22Rv1 (cell line): ENCODE measurements around the gene APC.

Source experiments
- ZFX ChIP-seq: fragments of 450-650 bp; IDR thresholded peaks from 2 replicates; pipeline ENCODE4 v1.6.1; 2017; ENCODE audit warnings: antibody characterized with exemption, borderline replicate concordance
- TF ChIP-seq, protein P1 (sequence below): fragments of 450-650 bp; IDR thresholded peaks from 2 replicates; pipeline ENCODE4 v1.5.1; 2017; ENCODE audit warnings: mild to moderate bottlenecking

DNA sequence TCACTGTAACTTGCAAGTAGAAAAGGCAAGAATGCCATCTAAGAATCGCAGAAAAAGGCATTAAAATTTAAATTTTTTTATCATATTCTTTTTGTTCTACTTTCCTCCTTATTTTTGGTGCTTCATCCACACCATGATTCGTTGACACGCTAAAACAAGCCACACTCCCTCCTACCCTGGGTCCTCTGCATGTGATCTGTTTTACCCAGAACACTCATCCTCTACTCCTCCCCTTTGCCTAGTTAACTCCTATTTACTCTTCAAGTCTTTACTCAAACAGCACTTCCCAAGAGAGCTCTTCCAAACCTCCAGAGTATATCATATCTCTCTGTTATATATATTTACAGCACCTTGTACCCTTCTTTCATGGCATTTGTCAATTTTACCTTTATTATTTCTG, 62.0 kb downstream of the APC start:
- TF ChIP-seq, protein P1, sequence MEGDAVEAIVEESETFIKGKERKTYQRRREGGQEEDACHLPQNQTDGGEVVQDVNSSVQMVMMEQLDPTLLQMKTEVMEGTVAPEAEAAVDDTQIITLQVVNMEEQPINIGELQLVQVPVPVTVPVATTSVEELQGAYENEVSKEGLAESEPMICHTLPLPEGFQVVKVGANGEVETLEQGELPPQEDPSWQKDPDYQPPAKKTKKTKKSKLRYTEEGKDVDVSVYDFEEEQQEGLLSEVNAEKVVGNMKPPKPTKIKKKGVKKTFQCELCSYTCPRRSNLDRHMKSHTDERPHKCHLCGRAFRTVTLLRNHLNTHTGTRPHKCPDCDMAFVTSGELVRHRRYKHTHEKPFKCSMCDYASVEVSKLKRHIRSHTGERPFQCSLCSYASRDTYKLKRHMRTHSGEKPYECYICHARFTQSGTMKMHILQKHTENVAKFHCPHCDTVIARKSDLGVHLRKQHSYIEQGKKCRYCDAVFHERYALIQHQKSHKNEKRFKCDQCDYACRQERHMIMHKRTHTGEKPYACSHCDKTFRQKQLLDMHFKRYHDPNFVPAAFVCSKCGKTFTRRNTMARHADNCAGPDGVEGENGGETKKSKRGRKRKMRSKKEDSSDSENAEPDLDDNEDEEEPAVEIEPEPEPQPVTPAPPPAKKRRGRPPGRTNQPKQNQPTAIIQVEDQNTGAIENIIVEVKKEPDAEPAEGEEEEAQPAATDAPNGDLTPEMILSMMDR = no peak
- TF ChIP-seq ZFX = no peak
